ENCODE results near the gene PAX5. TPM values are rescaled to one million over a fixed set of nuclear protein-coding genes. Genes with fewer than 3 reads are reported as not detected.

Gene PAX5
- polyA plus RNA-seq, 3 donors, result 0.03 to 0.15 TPM; not detected in 1

- intact Hi-C loops (cut with micrococcal nuclease), result no loop called here
- no peak overlapping the region for H3K27ac Mint-ChIP-seq
- DNase-seq, result no peak
- TF ChIP-seq CTCF (IDR thresholded peaks at IDR 0.05), result no peak
- Histone ChIP-seq H3K36me3 (replicated peaks in 1 of 2; ENCODE audit: control insufficient read depth in 1 of 2, insufficient read depth in 2 of 2, low read length in 2 of 2) (no peaks in the 10 kb centered on the region), H3K4me3 (replicated peaks in 1 of 3; ENCODE audit: low read depth in 2 of 3, low read length in 3 of 3) (no peak overlapping the region), H3K27me3 (ENCODE audit: control insufficient read depth in 2 of 2, insufficient read depth in 2 of 2, low read length in 2 of 2) (no peaks in the 10 kb centered on the region), H3K4me1 (ENCODE audit: control insufficient read depth in 1 of 2, insufficient read depth in 2 of 2, low read length in 2 of 2) (no peaks in the 10 kb centered on the region), H3K9me3 (replicated peaks in 1 of 2; ENCODE audit: control insufficient read depth in 1 of 2, insufficient read depth in 1 of 2, low read length in 2 of 2) (peaks cover 14 to 21% of the 10 kb centered on the region in 2 donors), H3K9ac (ENCODE audit: insufficient read depth, low read length, poor library complexity, severe bottlenecking) (no peak overlapping the region), H3K79me2 (ENCODE audit: insufficient read depth, low read length) (no peaks in the 10 kb centered on the region), H2AFZ (ENCODE audit: insufficient read depth, low read depth, low read length, poor library complexity, severe bottlenecking) (no peak overlapping the region), H3K4me2 (replicated peaks; ENCODE audit: extremely low read depth, low read length, poor library complexity, severe bottlenecking) (no peak overlapping the region), H3K27ac (ENCODE audit: low read depth in 1 of 2, low read length in 2 of 2) (no peak overlapping the region), H4K20me1 (ENCODE audit: insufficient read depth, low read length) (no peaks in the 10 kb centered on the region)
- no peaks in the 10 kb centered on the region for H3K4me1 Mint-ChIP-seq
- 100% methylated on average over 3 of the region's 5 CpGs for WGBS (ENCODE audit: insufficient coverage)
- H3K4me3 Mint-ChIP-seq, result no peak overlapping the region
- peaks cover 1 to 6% (median 3%) of the 10 kb centered on the region in 3 donors for H3K27me3 Mint-ChIP-seq (ENCODE audit: low read depth in 3 of 3)
- H3K36me3 Mint-ChIP-seq, result no peaks in the 10 kb centered on the region
- H3K9me3 Mint-ChIP-seq, result peaks cover 7 to 27% (median 16%) of the 10 kb centered on the region in 7 donors
Observed at GRCh38 chr9:36796671-36797419, 237.2 kb downstream of the PAX5 start.

GRCh38 chr9:36794461-36794860 is 239.6 kb downstream of the PAX5 start:
- H3K27me3 Mint-ChIP-seq (ENCODE audit: low read depth in 3 of 3), result peaks cover 1 to 3% (median 2%) of the 10 kb centered on the region in 3 donors
- H3K9me3 Mint-ChIP-seq, result peaks cover 7 to 29% (median 16%) of the 10 kb centered on the region in 7 donors
- Histone ChIP-seq H3K4me2 (replicated peaks; ENCODE audit: extremely low read depth, low read length, poor library complexity, severe bottlenecking) (no peak overlapping the region), H3K27ac (ENCODE audit: low read depth in 1 of 2, low read length in 2 of 2) (no peak overlapping the region), H3K27me3 (ENCODE audit: control insufficient read depth in 2 of 2, insufficient read depth in 2 of 2, low read length in 2 of 2) (no peaks in the 10 kb centered on the region), H3K4me1 (ENCODE audit: control insufficient read depth in 1 of 2, insufficient read depth in 2 of 2, low read length in 2 of 2) (no peaks in the 10 kb centered on the region), H3K79me2 (ENCODE audit: insufficient read depth, low read length) (no peaks in the 10 kb centered on the region), H4K20me1 (ENCODE audit: insufficient read depth, low read length) (no peaks in the 10 kb centered on the region), H3K36me3 (replicated peaks in 1 of 2; ENCODE audit: control insufficient read depth in 1 of 2, insufficient read depth in 2 of 2, low read length in 2 of 2) (no peaks in the 10 kb centered on the region), H3K9ac (ENCODE audit: insufficient read depth, low read length, poor library complexity, severe bottlenecking) (no peak overlapping the region), H3K9me3 (replicated peaks in 1 of 2; ENCODE audit: control insufficient read depth in 1 of 2, insufficient read depth in 1 of 2, low read length in 2 of 2) (peaks cover 14 to 21% of the 10 kb centered on the region in 2 donors), H3K4me3 (replicated peaks in 1 of 3; ENCODE audit: low read depth in 2 of 3, low read length in 3 of 3) (no peak overlapping the region), H2AFZ (ENCODE audit: insufficient read depth, low read depth, low read length, poor library complexity, severe bottlenecking) (no peak overlapping the region)
- H3K27ac Mint-ChIP-seq, result no peak overlapping the region
- DNase-seq, result no peak
- H3K4me3 Mint-ChIP-seq, result no peak overlapping the region
- no peaks in the 10 kb centered on the region for H3K4me1 Mint-ChIP-seq
- intact Hi-C loops (cut with micrococcal nuclease), result no loop called here
- no peak for TF ChIP-seq CTCF (IDR thresholded peaks at IDR 0.05)
- WGBS (ENCODE audit: insufficient coverage), result 95% methylated on average over 5 of the region's 5 CpGs
- H3K36me3 Mint-ChIP-seq, result no peaks in the 10 kb centered on the region
